OCI-LY7 (cell line): Measurements from ENCODE around the gene EFNA3. TPM values are rescaled to one million over a fixed set of nuclear protein-coding genes. Genes with fewer than 3 reads are reported as not detected.

Source experiments
- BruUV-seq: library from RNA; stranded (reverse); fragments of 400-500 nt; replicated peaks from 2 replicates; lab custom pipeline; 2021; lab: Mats Ljungman, UMichigan
- CTCF ChIA-PET: fragments of 300-600 bp; sonication (Branson Sonifier 250); formaldehyde crosslinking; loops from one replicate; lab custom pipeline; 2022; ENCODE audit warnings: antibody characterized with exemption; ENCODE audit not compliant: unreplicated experiment; lab: Charles Lee
- POLR2A ChIA-PET: fragments of 300-600 bp; sonication (Branson Sonifier 250); formaldehyde crosslinking; loops from one replicate; lab custom pipeline; 2022; ENCODE audit warnings: antibody characterized with exemption; lab: Charles Lee
- DNase-seq: peaks from one replicate; pipeline ENCODE4 v3.0.0-alpha.2; 2015; ENCODE audit warnings: low spot score
- H2AFZ ChIP-seq: fragments of 200-600 bp; sonication (generic), shearing (Covaris generic); 2 replicates; pipeline ENCODE4 v1.6.1; 2014; ENCODE audit warnings: mild to moderate bottlenecking, antibody characterized with exemption, low read length, moderate library complexity
- H3K27ac ChIP-seq: fragments of 200-600 bp; sonication (generic); 2 replicates; pipeline ENCODE4 v1.5.1; 2014; ENCODE audit warnings: mixed run types, low read depth, mild to moderate bottlenecking, moderate library complexity, low read length, inconsistent platforms; ENCODE audit not compliant: poor library complexity, severe bottlenecking
- H3K36me3 ChIP-seq: fragments of 200-600 bp; sonication (generic); 2 replicates; pipeline ENCODE4 v1.6.1; 2014; ENCODE audit warnings: mild to moderate bottlenecking, antibody characterized with exemption, low read length, moderate library complexity, mixed read lengths; ENCODE audit not compliant: insufficient read depth
- H3K4me1 ChIP-seq: fragments of 200-600 bp; sonication (generic); 2 replicates; pipeline ENCODE4 v1.5.1; 2014; ENCODE audit warnings: mild to moderate bottlenecking, low read length; ENCODE audit not compliant: insufficient read depth, poor library complexity, severe bottlenecking
- H3K4me2 ChIP-seq: fragments of 200-600 bp; sonication (generic); 2 replicates; pipeline ENCODE4 v1.6.1; 2014; ENCODE audit warnings: mild to moderate bottlenecking, low read length
- H3K4me3 ChIP-seq: fragments of 200-600 bp; sonication (generic); 2 replicates; pipeline ENCODE4 v1.5.1; 2014; ENCODE audit warnings: mild to moderate bottlenecking, low read depth, low read length; ENCODE audit not compliant: poor library complexity, severe bottlenecking
- H3K79me2 ChIP-seq: fragments of 200-600 bp; sonication (generic); 2 replicates; pipeline ENCODE4 v1.6.1; 2016; ENCODE audit warnings: low read depth, mild to moderate bottlenecking, low read length, moderate library complexity, mixed read lengths; ENCODE audit not compliant: insufficient read depth
- H3K9me2 ChIP-seq: fragments of 200-600 bp; sonication (generic); 2 replicates; pipeline ENCODE4 v1.6.1; 2016; ENCODE audit warnings: mild to moderate bottlenecking, low read length, mixed read lengths; ENCODE audit not compliant: insufficient read depth
- H3K9me3 ChIP-seq: fragments of 200-600 bp; sonication (generic); 2 replicates; pipeline ENCODE4 v1.6.1; 2014; ENCODE audit warnings: mild to moderate bottlenecking, mixed run types, low read length, mixed read lengths
- H4K20me1 ChIP-seq: fragments of 200-600 bp; sonication (generic); 2 replicates; pipeline ENCODE4 v1.6.1; 2014; ENCODE audit warnings: mild to moderate bottlenecking, antibody characterized with exemption, low read length, moderate library complexity, mixed read lengths; ENCODE audit not compliant: insufficient read depth
- CTCF ChIP-seq: fragments of 200-600 bp; sonication (generic); conservative IDR thresholded peaks from 2 replicates; pipeline ENCODE4 v1.5.1; 2014; ENCODE audit warnings: mild to moderate bottlenecking, antibody characterized with exemption, low read length, moderate library complexity, mixed read lengths
- EZH2phosphoT487 ChIP-seq: fragments of 200-600 bp; sonication (generic); IDR thresholded peaks from 2 replicates; pipeline ENCODE4 v1.6.1; 2018; ENCODE audit warnings: low read depth, borderline replicate concordance, mild to moderate bottlenecking, mixed run types, antibody characterized with exemption, low read length, moderate library complexity, mixed read lengths
- intact Hi-C: fragments of 100-400 bp; cut with micrococcal nuclease; formaldehyde crosslinking; loops from one replicate; pipeline ENCODE4 v1.10.0; 2022; ENCODE audit not compliant: unreplicated experiment
- total RNA-seq, 2 experiments: library from RNA; depleted of rRNA in 1 of 2; stranded (reverse); fragments of >200 nt in 1 of 2; shearing (Covaris generic) in 1 of 2; gene quantifications; 2 replicates each; pipeline ENCODE4 v1.2.3, GENCODE V29; 2014 to 2022

EFNA3 gene
- total RNA-seq, 2 experiments from 2014 or later = 6.7 to 10.8 TPM

- ChIA-PET CTCF (no interaction called here), POLR2A (no interaction called here)
- H3K4me2 ChIP-seq = no peak overlapping the region
- intact Hi-C loops = no loop called here
- TF ChIP-seq CTCF (no peak), EZH2phosphoT487 (no peak)
- no peaks in the 10 kb centered on the region for H3K9me3 ChIP-seq
- H3K4me3 ChIP-seq = no peak overlapping the region
- no peaks in the 10 kb centered on the region for H4K20me1 ChIP-seq
- H3K9me2 ChIP-seq = no peaks in the 10 kb centered on the region
- peaks cover 11% of the 10 kb centered on the region for H3K4me1 ChIP-seq
- H3K79me2 ChIP-seq = no peaks in the 10 kb centered on the region
- BruUV-seq = no TSS peak
- H3K27ac ChIP-seq = no peak overlapping the region
- H2AFZ ChIP-seq = no peak overlapping the region
- H3K36me3 ChIP-seq = no peaks in the 10 kb centered on the region
- no peak for DNase-seq
These were observed 32.2 kb downstream of the EFNA3 start for GRCh38 chr1:155110826-155111225.

- H4K20me1 ChIP-seq = no peaks in the 10 kb centered on the region
- H3K9me2 ChIP-seq = no peaks in the 10 kb centered on the region
- DNase-seq = no peak
- H3K36me3 ChIP-seq = no peaks in the 10 kb centered on the region
- TF ChIP-seq EZH2phosphoT487 (no peak), CTCF (no peak)
- no peak overlapping the region for H3K4me2 ChIP-seq
- H2AFZ ChIP-seq = no peak overlapping the region
- no TSS peak for BruUV-seq
- ChIA-PET POLR2A (no interaction called here), CTCF (no interaction called here)
- H3K4me3 ChIP-seq = no peak overlapping the region
- H3K79me2 ChIP-seq = no peaks in the 10 kb centered on the region
- no peaks in the 10 kb centered on the region for H3K9me3 ChIP-seq
- H3K4me1 ChIP-seq = peaks cover under 1% of the 10 kb centered on the region
- intact Hi-C loops = no loop called here
- no peak overlapping the region for H3K27ac ChIP-seq
These were observed 34.9 kb downstream of the EFNA3 start for GRCh38 chr1:155113450-155113980.

- no peak for TF ChIP-seq CTCF
- TF ChIP-seq EZH2phosphoT487 = no peak
- no peaks in the 10 kb centered on the region for H3K4me1 ChIP-seq
- H3K36me3 ChIP-seq = no peaks in the 10 kb centered on the region
- H3K4me2 ChIP-seq = no peak overlapping the region
- no peaks in the 10 kb centered on the region for H3K79me2 ChIP-seq
- H3K27ac ChIP-seq = no peak overlapping the region
- no peak overlapping the region for H3K4me3 ChIP-seq
- H3K9me2 ChIP-seq = no peaks in the 10 kb centered on the region
- H3K9me3 ChIP-seq = no peaks in the 10 kb centered on the region
- ChIA-PET CTCF (no interaction called here), POLR2A (interaction anchor here (0.5 to 1.0 kb wide), 2 partner anchors 56 to 78 kb away, joined by 3 to 4 read pairs; partner anchors contain the start of gene KRTCAP2)
- BruUV-seq = no TSS peak
- no peak for DNase-seq
- H2AFZ ChIP-seq = no peak overlapping the region
- intact Hi-C loops = no loop called here
- H4K20me1 ChIP-seq = no peaks in the 10 kb centered on the region
These were observed 37.6 kb downstream of the EFNA3 start for GRCh38 chr1:155116113-155116764.
